HepG2 (cell line): Measurements from ENCODE around the gene NELFCD. TPM values are rescaled to one million over a fixed set of nuclear protein-coding genes. Genes with fewer than 3 reads are reported as not detected.

Experiments used
- BCL6 ChIP-seq: IDR thresholded peaks from 2 replicates; pipeline ENCODE4 v1.6.1; 2016; ENCODE audit warnings: missing genetic modification reagents, missing compliant biosample characterization
- CREM ChIP-seq, 2 experiments: sonication (generic) in 1 of 2; formaldehyde crosslinking in 1 of 2; IDR thresholded peaks; 2 replicates each; pipeline versions ENCODE4 v1.4.0 to v1.6.1; 2016 to 2020; ENCODE audit warnings: antibody characterized with exemption in 1 of 2, mild to moderate bottlenecking in 1 of 2, missing genetic modification reagents in 1 of 2
- GLMP ChIP-seq: sonication (generic); formaldehyde crosslinking; IDR thresholded peaks from 2 replicates; pipeline ENCODE4 v1.9.0; 2021; ENCODE audit warnings: missing genetic modification reagents, mild to moderate bottlenecking, borderline replicate concordance
- HNF4G ChIP-seq, 2 experiments: sonication (generic) in 1 of 2; formaldehyde crosslinking in 1 of 2; IDR thresholded peaks; 2 replicates each; pipeline versions ENCODE4 v1.4.0 to v1.6.1; 2011 to 2020; ENCODE audit warnings: borderline replicate concordance in 2 of 2, low read depth in 2 of 2, mild to moderate bottlenecking in 2 of 2, low read length in 1 of 2, missing genetic modification reagents in 1 of 2, moderate library complexity in 1 of 2
- HNRNPL ChIP-seq: fragments of 200-400 bp; formaldehyde crosslinking; IDR thresholded peaks from 2 replicates; pipeline ENCODE4 v1.6.1; 2017; ENCODE audit warnings: mild to moderate bottlenecking, low read depth, low read length
- MYNN ChIP-seq: sonication (generic); formaldehyde crosslinking; IDR thresholded peaks from 2 replicates; pipeline ENCODE4 v1.4.0; 2020; ENCODE audit warnings: mild to moderate bottlenecking, low read depth, missing genetic modification reagents
- NFRKB ChIP-seq: fragments of 450-650 bp; IDR thresholded peaks from 2 replicates; pipeline ENCODE4 v1.6.1; 2017
- PATZ1 ChIP-seq: sonication (generic); formaldehyde crosslinking; IDR thresholded peaks from 2 replicates; pipeline ENCODE4 v1.4.0; 2020; ENCODE audit warnings: missing genetic modification reagents
- PAXIP1 ChIP-seq: sonication (generic); formaldehyde crosslinking; conservative IDR thresholded peaks from 2 replicates; pipeline ENCODE4 v1.4.0; 2020; ENCODE audit warnings: mild to moderate bottlenecking, missing genetic modification reagents, moderate library complexity
- RBAK ChIP-seq: sonication (generic); formaldehyde crosslinking; IDR thresholded peaks from 2 replicates; pipeline ENCODE4 v1.5.1; 2020; ENCODE audit warnings: mild to moderate bottlenecking, missing genetic modification reagents
- RBFOX2 ChIP-seq: fragments of 200-400 bp; formaldehyde crosslinking; IDR thresholded peaks from 2 replicates; pipeline ENCODE4 v1.6.1; 2017; ENCODE audit warnings: low read depth, mild to moderate bottlenecking, low read length
- RBM22 ChIP-seq: fragments of 200-400 bp; formaldehyde crosslinking; optimal IDR thresholded peaks from 2 replicates; pipeline ENCODE3; 2017; ENCODE audit warnings: mild to moderate bottlenecking, low read length, moderate library complexity
- RXRA ChIP-seq: sonication (generic); formaldehyde crosslinking; IDR thresholded peaks from 2 replicates; pipeline ENCODE4 v1.5.1; 2020; ENCODE audit warnings: missing genetic modification reagents
- SNAPC2 ChIP-seq: sonication (generic); formaldehyde crosslinking; IDR thresholded peaks from 2 replicates; pipeline ENCODE4 v1.8.1; 2022; ENCODE audit warnings: mild to moderate bottlenecking, missing genetic modification reagents
- SOX5 ChIP-seq: IDR thresholded peaks from 2 replicates; pipeline ENCODE4 v1.6.1; 2016; ENCODE audit warnings: borderline replicate concordance
- SP1 ChIP-seq, 2 experiments: fragments of 450-650 bp in 1 of 2; sonication (generic) in 1 of 2; formaldehyde crosslinking in 1 of 2; IDR thresholded peaks; 2 replicates each; pipeline versions ENCODE4 v1.4.0 to v1.6.1; 2016 to 2020; ENCODE audit warnings: missing genetic modification reagents in 1 of 2
- TERF1 ChIP-seq: sonication (generic); formaldehyde crosslinking; IDR thresholded peaks from 2 replicates; pipeline ENCODE4 v1.8.0; 2022; ENCODE audit warnings: mild to moderate bottlenecking, missing genetic modification reagents, moderate library complexity
- ZNF234 ChIP-seq: sonication (generic); formaldehyde crosslinking; conservative IDR thresholded peaks from 2 replicates; pipeline ENCODE4 v1.5.1; 2020; ENCODE audit warnings: mild to moderate bottlenecking, missing genetic modification reagents
- ZNF317 ChIP-seq: sonication (generic); formaldehyde crosslinking; IDR thresholded peaks from 2 replicates; pipeline ENCODE4 v1.5.0; 2020; ENCODE audit warnings: mild to moderate bottlenecking, missing genetic modification reagents
- ZNF343 ChIP-seq: sonication (generic); formaldehyde crosslinking; IDR thresholded peaks from 2 replicates; pipeline ENCODE4 v1.4.0; 2020; ENCODE audit warnings: mild to moderate bottlenecking, missing genetic modification reagents
- ZNF773 ChIP-seq: sonication (generic); formaldehyde crosslinking; IDR thresholded peaks from 2 replicates; pipeline ENCODE4 v1.4.0; 2020; ENCODE audit warnings: missing genetic modification reagents, borderline replicate concordance
- ZNF780A ChIP-seq: sonication (generic); formaldehyde crosslinking; IDR thresholded peaks from 2 replicates; pipeline ENCODE4 v1.8.0; 2022; ENCODE audit warnings: mild to moderate bottlenecking, missing genetic modification reagents, moderate library complexity
- polyA plus RNA-seq, 8 experiments: library from polyadenylated mRNA; depleted of rRNA in 3 of 8; stranded (reverse) in 7 of 8; unstranded in 1 of 8; fragments of >200 nt; fragmentation: Illumina TruSeq in 4 of 8; extraction: Trizol in 4 of 8; gene quantifications; 2 replicates each; pipeline versions ENCODE4 v1.2.1 to v1.2.3, GENCODE V29; 2011 to 2016; ENCODE audit warnings: low read depth in 4 of 8, missing spikeins in 1 of 8, mixed read lengths in 1 of 8; ENCODE audit not compliant: insufficient read depth in 1 of 8
- total RNA-seq, 5 experiments: library from RNA; depleted of rRNA; stranded (reverse); fragments of >200 nt; fragmentation: Illumina TruSeq; extraction: Trizol; gene quantifications; 2 replicates each; pipeline ENCODE4 v1.2.3, GENCODE V29; 2016; ENCODE audit warnings: low read depth in 1 of 5

NELFCD gene
- total and polyA plus RNA-seq, 2 of the 13 experiments (the other 11 are each of a cell fraction or from before 2014, with no cell fraction given) = 159 to 203 TPM

GRCh38 chr20:58981628-58982364, 740 bp downstream of the NELFCD start (continued):
- no peak for TF ChIP-seq PAXIP1
- no peak for TF ChIP-seq HNRNPL
- no peak for TF ChIP-seq SOX5 (CRISPR knock-in tag)
- TF ChIP-seq PATZ1 = no peak
- TF ChIP-seq ZNF780A (CRISPR knock-in tag) = no peak
- no peak for TF ChIP-seq SNAPC2 (CRISPR knock-in tag)
- peak; percentile 66 for TF ChIP-seq RBM22
- TF ChIP-seq MYNN = no peak
- TF ChIP-seq ZNF773 (CRISPR knock-in tag) = peak; percentile 15; the same call in 1 of the 2 replicates
- TF ChIP-seq NFRKB = no peak
- no peak for TF ChIP-seq CREM (IDR thresholded peaks at IDR 0.05)
- no peak for TF ChIP-seq CREM (CRISPR knock-in tag; IDR thresholded peaks at IDR 0.05)
- 0 out of 2 replicates have a peak, but pooled peaks have one; percentile 19 for TF ChIP-seq ZNF317 (CRISPR knock-in tag)
- no peak for TF ChIP-seq GLMP (CRISPR knock-in tag)
- TF ChIP-seq HNF4G (IDR thresholded peaks at IDR 0.05; ENCODE audit: borderline replicate concordance, low read depth, low read length) = no peak
- 0 out of 2 replicates have a peak, but pooled peaks have one; percentile 47 for TF ChIP-seq HNF4G (CRISPR knock-in tag; IDR thresholded peaks at IDR 0.05; ENCODE audit: borderline replicate concordance, low read depth)
- TF ChIP-seq RBFOX2 = no peak
- TF ChIP-seq BCL6 (CRISPR knock-in tag) = no peak
- no peak for TF ChIP-seq SP1 (IDR thresholded peaks at IDR 0.05)
- no peak for TF ChIP-seq SP1 (CRISPR knock-in tag; IDR thresholded peaks at IDR 0.05)
- no peak for TF ChIP-seq ZNF343 (CRISPR knock-in tag)
- TF ChIP-seq RBAK (CRISPR knock-in tag) = no peak
- no peak for TF ChIP-seq TERF1
- TF ChIP-seq RXRA = no peak
- TF ChIP-seq ZNF234 (CRISPR knock-in tag) = no peak; the same call in 1 of the 2 replicates
